ENCODE results near the gene PIK3R1. TPM values are rescaled to one million over a fixed set of nuclear protein-coding genes. Genes with fewer than 3 reads are reported as not detected.

Gene PIK3R1
- total RNA-seq, 1 donor from 2014 or later, result 137 TPM

- H3K4me3 ChIP-seq, result no peak overlapping the region
- H3K9me3 ChIP-seq, result no peaks in the 10 kb centered on the region
- no peaks in the 10 kb centered on the region for H3K36me3 ChIP-seq
- no peaks in the 10 kb centered on the region for H3K27me3 ChIP-seq
- ATAC-seq, result no peak
- no peak for DNase-seq
- no peak overlapping the region for H3K27ac ChIP-seq
- TF ChIP-seq, protein P1, sequence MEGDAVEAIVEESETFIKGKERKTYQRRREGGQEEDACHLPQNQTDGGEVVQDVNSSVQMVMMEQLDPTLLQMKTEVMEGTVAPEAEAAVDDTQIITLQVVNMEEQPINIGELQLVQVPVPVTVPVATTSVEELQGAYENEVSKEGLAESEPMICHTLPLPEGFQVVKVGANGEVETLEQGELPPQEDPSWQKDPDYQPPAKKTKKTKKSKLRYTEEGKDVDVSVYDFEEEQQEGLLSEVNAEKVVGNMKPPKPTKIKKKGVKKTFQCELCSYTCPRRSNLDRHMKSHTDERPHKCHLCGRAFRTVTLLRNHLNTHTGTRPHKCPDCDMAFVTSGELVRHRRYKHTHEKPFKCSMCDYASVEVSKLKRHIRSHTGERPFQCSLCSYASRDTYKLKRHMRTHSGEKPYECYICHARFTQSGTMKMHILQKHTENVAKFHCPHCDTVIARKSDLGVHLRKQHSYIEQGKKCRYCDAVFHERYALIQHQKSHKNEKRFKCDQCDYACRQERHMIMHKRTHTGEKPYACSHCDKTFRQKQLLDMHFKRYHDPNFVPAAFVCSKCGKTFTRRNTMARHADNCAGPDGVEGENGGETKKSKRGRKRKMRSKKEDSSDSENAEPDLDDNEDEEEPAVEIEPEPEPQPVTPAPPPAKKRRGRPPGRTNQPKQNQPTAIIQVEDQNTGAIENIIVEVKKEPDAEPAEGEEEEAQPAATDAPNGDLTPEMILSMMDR (IDR thresholded peaks at IDR 0.05), result no peak
- H3K4me1 ChIP-seq, result no peaks in the 10 kb centered on the region
- intact Hi-C loops (cut with DNase I), result no loop called here
Observed at GRCh38 chr5:68189171-68189570, 26.4 kb upstream of the PIK3R1 start.

- TF ChIP-seq, protein P1 (IDR thresholded peaks at IDR 0.05), result no peak
- H3K9me3 ChIP-seq, result no peaks in the 10 kb centered on the region
- H3K27me3 ChIP-seq, result no peaks in the 10 kb centered on the region
- H3K4me3 ChIP-seq, result no peak overlapping the region
- ATAC-seq, result no peak
- no peak for DNase-seq
- intact Hi-C loops (cut with DNase I), result no loop called here
- H3K27ac ChIP-seq, result no peak overlapping the region
- H3K4me1 ChIP-seq, result no peaks in the 10 kb centered on the region
- no peaks in the 10 kb centered on the region for H3K36me3 ChIP-seq
Observed at GRCh38 chr5:68189613-68190012, 25.9 kb upstream of the PIK3R1 start.

DNA sequence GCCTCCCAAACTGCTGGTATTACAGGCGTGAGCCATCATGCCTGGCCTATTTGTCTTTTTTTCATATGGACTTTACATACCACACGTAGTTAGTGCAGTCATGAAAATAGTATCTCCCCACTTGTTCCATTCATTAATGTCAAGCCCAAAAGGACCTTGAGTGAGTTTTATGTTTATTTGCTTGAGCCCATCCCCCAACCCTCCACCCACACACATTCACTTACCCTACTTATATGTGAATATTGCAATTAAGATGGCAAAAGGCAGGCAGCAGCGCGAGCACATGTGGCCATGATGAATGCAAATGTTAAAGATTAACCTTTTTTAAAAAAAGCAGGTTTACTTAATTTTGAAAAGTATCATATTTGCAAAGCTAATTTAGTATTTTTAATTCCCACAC is 24.9 kb upstream of the PIK3R1 start:
- ATAC-seq (no peak), DNase-seq (no peak)
- intact Hi-C loops (cut with DNase I), result no loop called here
- no peaks in the 10 kb centered on the region for H3K9me3 ChIP-seq
- H3K27me3 ChIP-seq, result no peaks in the 10 kb centered on the region
- TF ChIP-seq, protein P1 (IDR thresholded peaks at IDR 0.05), result no peak
- H3K36me3 ChIP-seq, result no peaks in the 10 kb centered on the region
- no peak overlapping the region for H3K4me3 ChIP-seq
- no peaks in the 10 kb centered on the region for H3K4me1 ChIP-seq
- no peak overlapping the region for H3K27ac ChIP-seq

DNA sequence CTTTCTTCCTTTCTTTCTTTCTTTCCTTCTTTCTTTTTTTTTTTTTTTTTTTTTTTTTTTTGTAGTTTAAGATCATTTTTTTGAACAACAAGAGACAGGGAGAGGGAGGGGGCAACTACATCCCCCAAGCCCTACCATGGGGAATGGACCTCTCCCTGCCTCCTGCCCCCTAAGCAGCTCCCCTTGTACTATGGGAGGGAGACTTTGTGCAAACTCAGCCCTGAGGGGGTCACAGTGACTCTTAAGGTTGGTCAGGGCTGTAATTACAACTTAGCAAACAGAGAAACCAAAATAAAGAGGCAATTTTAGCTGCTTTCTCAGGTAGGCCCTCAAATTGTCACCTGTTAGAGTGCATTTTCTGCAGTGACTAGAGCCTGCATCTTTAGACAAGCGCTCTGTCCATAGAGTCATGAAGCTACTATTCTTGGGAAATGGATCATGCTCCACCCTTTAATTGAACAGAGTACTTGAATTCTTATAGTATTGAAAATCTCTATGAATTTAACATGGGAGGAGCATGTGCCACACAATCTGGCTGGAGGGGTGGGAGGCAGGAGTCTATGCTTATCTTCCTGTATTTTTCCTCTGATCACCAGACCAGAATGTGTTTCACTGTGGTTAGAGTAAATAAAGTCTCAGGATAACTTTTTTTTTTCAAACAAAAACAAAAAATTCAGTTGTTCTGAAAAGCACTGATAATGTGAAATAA is 24.3 kb upstream of the PIK3R1 start:
- no peak overlapping the region for H3K27ac ChIP-seq
- no peak for DNase-seq
- no peaks in the 10 kb centered on the region for H3K4me1 ChIP-seq
- intact Hi-C loops (cut with DNase I), result no loop called here
- ATAC-seq, result no peak
- H3K9me3 ChIP-seq, result no peaks in the 10 kb centered on the region
- H3K36me3 ChIP-seq, result no peaks in the 10 kb centered on the region
- H3K27me3 ChIP-seq, result no peaks in the 10 kb centered on the region
- no peak overlapping the region for H3K4me3 ChIP-seq
- TF ChIP-seq, protein P1 (IDR thresholded peaks at IDR 0.05), result no peak

DNA sequence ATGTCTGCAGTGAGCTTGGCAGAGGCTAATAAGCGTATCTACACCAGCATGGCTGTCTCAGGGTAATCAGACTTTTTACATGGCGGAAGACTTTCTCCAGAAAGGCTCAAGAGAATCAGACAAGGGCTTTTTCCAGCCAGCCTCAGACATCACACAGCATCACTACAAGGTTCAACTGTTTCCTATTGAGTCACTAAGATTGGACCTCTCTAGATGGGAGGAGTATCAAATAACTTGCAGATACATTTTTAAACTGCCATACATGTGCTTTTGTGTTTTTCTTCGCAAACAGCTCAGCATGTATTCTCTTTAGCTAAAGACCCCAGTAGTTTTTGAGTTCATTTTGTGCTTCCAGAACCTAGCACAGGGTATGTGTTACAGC is 22.9 kb upstream of the PIK3R1 start:
- intact Hi-C loops (cut with DNase I), result no loop called here
- no peak overlapping the region for H3K27ac ChIP-seq
- H3K4me1 ChIP-seq, result no peaks in the 10 kb centered on the region
- DNase-seq, result no peak
- H3K27me3 ChIP-seq, result no peaks in the 10 kb centered on the region
- no peak for ATAC-seq
- H3K9me3 ChIP-seq, result no peaks in the 10 kb centered on the region
- no peaks in the 10 kb centered on the region for H3K36me3 ChIP-seq
- H3K4me3 ChIP-seq, result no peak overlapping the region
- TF ChIP-seq, protein P1 (IDR thresholded peaks at IDR 0.05), result no peak

Measured in upper lobe of right lung (tissue), 1 donor.